SJSA1 (cell line): ENCODE measurements around the gene METTL25B. TPM values are rescaled to one million over a fixed set of nuclear protein-coding genes. Genes with fewer than 3 reads are reported as not detected.
"Not testable (repeated sequence)": the region's sequence is repeated elsewhere in the genome, so short reads cannot be mapped to it uniquely, and the experiment has no call there.

Experiments
- DNase-seq, 2 experiments: peaks; one replicate each; pipeline ENCODE4 v3.0.0-alpha.2; 2015 to 2020; ENCODE audit warnings: low spot score in 2 of 2, low read depth in 1 of 2
- H3K27ac ChIP-seq: fragments of 250-450 bp; sonication (Bioruptor Pico); 2 replicates; pipeline ENCODE4 v1.5.1; 2020; ENCODE audit warnings: mild to moderate bottlenecking, moderate library complexity
- H3K27me3 ChIP-seq: fragments of 250-450 bp; sonication (Bioruptor Pico); replicated peaks from 2 replicates; pipeline ENCODE4 v1.5.1; 2020; ENCODE audit warnings: mild to moderate bottlenecking, moderate library complexity
- H3K36me3 ChIP-seq: fragments of 250-450 bp; sonication (Bioruptor Pico); 2 replicates; pipeline ENCODE4 v1.5.1; 2020; ENCODE audit warnings: mild to moderate bottlenecking
- H3K4me1 ChIP-seq: fragments of 250-450 bp; sonication (Bioruptor Pico); replicated peaks from 2 replicates; pipeline ENCODE4 v1.6.1; 2021; ENCODE audit warnings: mild to moderate bottlenecking
- H3K4me3 ChIP-seq: fragments of 250-450 bp; sonication (Bioruptor Pico); 2 replicates; pipeline ENCODE4 v1.5.1; 2020; ENCODE audit warnings: mild to moderate bottlenecking
- H3K9me3 ChIP-seq: fragments of 250-450 bp; sonication (Bioruptor Pico); replicated peaks from 2 replicates; pipeline ENCODE4 v1.5.1; 2020; ENCODE audit warnings: mild to moderate bottlenecking
- total RNA-seq: library from RNA; depleted of rRNA; stranded (reverse); fragments of >200 nt; shearing (Covaris generic); gene quantifications from 2 replicates; pipeline ENCODE4 v1.2.3, GENCODE V29; 2014

METTL25B gene
- total RNA-seq, 1 experiment from 2014 or later: 6.4 TPM

- H3K27me3 ChIP-seq: no peaks in the 10 kb centered on the region
- H3K4me3 ChIP-seq: peak within 1 kb of the TSS; percentile 82
- DNase-seq: no peak
- H3K27ac ChIP-seq: peak within 1 kb of the TSS; percentile 100
- H3K36me3 ChIP-seq: peaks cover 42% of the 10 kb centered on the region
- H3K9me3 ChIP-seq: no peaks in the 10 kb centered on the region
- H3K4me1 ChIP-seq: peaks cover 41% of the 10 kb centered on the region
Observed at GRCh38 chr1:156751451-156751756, 23.1 kb downstream of the METTL25B start, which contains the start of gene HDGF. Gene HDGF, minus strand, starts transcription at chr1:156751675. Its CDS starts 246 bp downstream, at chr1:156751429.

GRCh38 chr1:156751757-156752481 lies 23.6 kb downstream of the METTL25B start:
- Histone ChIP-seq H3K27ac (peak overlapping the region; percentile 80), H3K4me1 (peaks cover 36% of the 10 kb centered on the region), H3K4me3 (peak overlapping the region; percentile 82), H3K27me3 (no peaks in the 10 kb centered on the region), H3K36me3 (peaks cover 42% of the 10 kb centered on the region), H3K9me3 (no peaks in the 10 kb centered on the region)
- peak; percentile 82 to 99 for DNase-seq

- Histone ChIP-seq H3K27me3 (no peaks in the 10 kb centered on the region), H3K4me1 (peaks cover 27% of the 10 kb centered on the region), H3K4me3 (peak overlapping the region; percentile 82), H3K27ac (peak overlapping the region; percentile 80; the same call in 1 of the 2 replicates), H3K36me3 (peaks cover 35% of the 10 kb centered on the region), H3K9me3 (no peaks in the 10 kb centered on the region)
- DNase-seq: no peak
Observed at GRCh38 chr1:156752843-156753482, 24.7 kb downstream of the METTL25B start.

GRCh38 chr1:156754219-156754618 lies 25.9 kb downstream of the METTL25B start:
- DNase-seq: no peak
- Histone ChIP-seq H3K36me3 (peaks cover 23% of the 10 kb centered on the region), H3K27me3 (no peaks in the 10 kb centered on the region), H3K27ac (no peak overlapping the region), H3K4me1 (peaks cover 15% of the 10 kb centered on the region), H3K4me3 (no peak overlapping the region), H3K9me3 (no peaks in the 10 kb centered on the region)

GRCh38 chr1:156755527-156755950 lies 27.3 kb downstream of the METTL25B start:
- no peaks in the 10 kb centered on the region for H3K9me3 ChIP-seq
- H3K27me3 ChIP-seq: no peaks in the 10 kb centered on the region
- DNase-seq: no peak
- H3K27ac ChIP-seq: no peak overlapping the region
- peaks cover 10% of the 10 kb centered on the region for H3K36me3 ChIP-seq
- no peak overlapping the region for H3K4me3 ChIP-seq
- peaks cover 3% of the 10 kb centered on the region; the same call in 1 of the 2 replicates for H3K4me1 ChIP-seq

GRCh38 chr1:156756355-156756754 lies 28.1 kb downstream of the METTL25B start:
- Histone ChIP-seq H3K27me3 (no peaks in the 10 kb centered on the region), H3K4me1 (peaks cover 3% of the 10 kb centered on the region; the same call in 1 of the 2 replicates), H3K36me3 (peaks cover 4% of the 10 kb centered on the region), H3K27ac (no peak overlapping the region), H3K4me3 (no peak overlapping the region), H3K9me3 (no peaks in the 10 kb centered on the region)
- DNase-seq: no peak

- not testable (repeated sequence) for H3K9me3 ChIP-seq, H3K27me3 ChIP-seq, DNase-seq, H3K4me1 ChIP-seq, H3K4me3 ChIP-seq, H3K36me3 ChIP-seq, H3K27ac ChIP-seq
Observed at GRCh38 chr1:156757572-156758253, 29.4 kb downstream of the METTL25B start.

- no peak for DNase-seq
- Histone ChIP-seq H3K4me3 (no peak overlapping the region), H3K27me3 (no peaks in the 10 kb centered on the region), H3K36me3 (no peaks in the 10 kb centered on the region), H3K4me1 (no peaks in the 10 kb centered on the region), H3K27ac (no peak overlapping the region), H3K9me3 (no peaks in the 10 kb centered on the region)
Observed at GRCh38 chr1:156760092-156760795, 32.0 kb downstream of the METTL25B start.

- H3K36me3 ChIP-seq: no peaks in the 10 kb centered on the region
- H3K4me1 ChIP-seq: peaks cover 2% of the 10 kb centered on the region
- no peaks in the 10 kb centered on the region for H3K27me3 ChIP-seq
- H3K9me3 ChIP-seq: no peaks in the 10 kb centered on the region
- no peak for DNase-seq
- H3K27ac ChIP-seq: no peak overlapping the region
- H3K4me3 ChIP-seq: no peak overlapping the region
Observed at GRCh38 chr1:156760796-156761104, 32.5 kb downstream of the METTL25B start.

- H3K27me3 ChIP-seq, DNase-seq, H3K4me3 ChIP-seq, H3K9me3 ChIP-seq, H3K27ac ChIP-seq: not testable (repeated sequence)
- H3K4me1 ChIP-seq: peaks cover 20% of the 10 kb centered on the region
- peaks cover 11% of the 10 kb centered on the region for H3K36me3 ChIP-seq
Observed at GRCh38 chr1:156765136-156765535, 36.9 kb downstream of the METTL25B start.

- H3K27me3 ChIP-seq: no peaks in the 10 kb centered on the region
- DNase-seq: no peak
- H3K36me3 ChIP-seq: peaks cover 16% of the 10 kb centered on the region
- H3K9me3 ChIP-seq: no peaks in the 10 kb centered on the region
- H3K4me3 ChIP-seq: no peak overlapping the region; the same call in 1 of the 2 replicates
- no peak overlapping the region for H3K27ac ChIP-seq
- H3K4me1 ChIP-seq: peaks cover 20% of the 10 kb centered on the region
Observed at GRCh38 chr1:156765666-156766065, 37.4 kb downstream of the METTL25B start.

GRCh38 chr1:156766298-156767100 lies 38.2 kb downstream of the METTL25B start:
- peaks cover 24% of the 10 kb centered on the region for H3K36me3 ChIP-seq
- peak overlapping the region; percentile 62 for H3K4me3 ChIP-seq
- peak in 1 of 2 experiments; percentile 34 for DNase-seq
- peaks cover 20% of the 10 kb centered on the region for H3K4me1 ChIP-seq
- no peaks in the 10 kb centered on the region for H3K27me3 ChIP-seq
- peak overlapping the region; percentile 31 for H3K27ac ChIP-seq
- H3K9me3 ChIP-seq: no peaks in the 10 kb centered on the region
